DMS53 (cell line): Measurements from ENCODE around the gene PCDHGA8.
A peak's percentile ranks its signal among the peaks of the same experiment; 100 is the strongest.
"Not testable (repeated sequence)": the region's sequence is repeated elsewhere in the genome, so short reads cannot be mapped to it uniquely, and the experiment has no call there.

Source experiments
- DNase-seq: peaks from one replicate; lab custom pipeline; 2025; lab: John Stamatoyannopoulos, UW

PCDHGA8 gene

DNA sequence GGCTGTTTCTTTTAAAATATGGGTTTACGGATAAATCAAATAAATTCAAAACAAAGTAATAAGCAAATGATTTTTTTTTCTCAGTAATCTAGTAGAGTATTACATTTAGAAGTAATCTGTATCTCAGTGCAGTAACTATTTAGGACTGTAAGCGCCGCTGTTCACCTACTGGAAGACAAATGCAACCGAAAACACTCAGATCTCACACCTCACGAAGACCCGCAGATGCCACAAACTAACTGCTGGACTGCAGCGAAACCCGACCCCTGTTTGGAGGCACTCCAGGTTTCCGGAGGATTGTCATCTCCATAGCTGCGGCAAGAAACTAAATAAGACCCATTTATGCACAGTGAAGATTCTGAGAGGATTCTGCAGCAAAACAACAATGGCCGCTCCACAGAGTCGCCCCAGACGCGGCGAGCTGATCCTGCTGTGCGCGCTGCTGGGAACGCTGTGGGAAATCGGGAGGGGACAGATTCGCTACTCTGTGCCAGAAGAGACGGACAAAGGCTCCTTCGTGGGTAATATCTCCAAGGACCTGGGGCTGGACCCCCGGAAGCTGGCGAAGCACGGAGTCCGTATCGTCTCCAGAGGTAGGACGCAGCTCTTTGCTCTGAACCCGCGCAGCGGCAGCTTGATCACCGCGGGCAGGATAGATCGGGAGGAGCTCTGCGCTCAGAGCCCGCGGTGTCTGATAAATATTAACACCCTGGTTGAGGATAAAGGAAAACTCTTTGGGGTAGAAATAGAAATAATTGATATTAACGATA lies at the start of gene PCDHGA8:
Gene PCDHGA8 (plus strand): TSS at position 205 of the 770 bp plus-strand sequence. CDS start 181 bp downstream, at position 386.
- DNase-seq = peak; percentile 39

DNA sequence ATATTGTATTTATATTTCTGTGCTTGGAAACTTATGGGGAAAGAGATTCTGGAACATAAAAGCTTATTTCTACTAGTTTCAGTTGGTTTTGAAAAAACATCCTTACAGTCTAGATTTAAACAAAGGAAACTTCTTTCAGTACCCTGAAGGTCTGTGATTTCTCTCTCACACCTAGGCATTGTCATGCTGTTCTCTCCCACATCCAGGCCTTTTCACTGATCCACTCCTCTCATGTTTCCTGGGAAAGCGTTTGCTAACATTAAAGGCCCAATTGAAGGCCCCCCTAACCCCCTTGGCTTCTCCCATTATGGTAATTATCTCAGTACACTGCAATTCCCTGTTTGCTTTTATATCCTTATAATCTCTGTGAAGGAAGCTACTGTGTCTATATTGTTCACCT lies 49.7 kb upstream of the PCDHGA8 start:
- no peak for DNase-seq

DNA sequence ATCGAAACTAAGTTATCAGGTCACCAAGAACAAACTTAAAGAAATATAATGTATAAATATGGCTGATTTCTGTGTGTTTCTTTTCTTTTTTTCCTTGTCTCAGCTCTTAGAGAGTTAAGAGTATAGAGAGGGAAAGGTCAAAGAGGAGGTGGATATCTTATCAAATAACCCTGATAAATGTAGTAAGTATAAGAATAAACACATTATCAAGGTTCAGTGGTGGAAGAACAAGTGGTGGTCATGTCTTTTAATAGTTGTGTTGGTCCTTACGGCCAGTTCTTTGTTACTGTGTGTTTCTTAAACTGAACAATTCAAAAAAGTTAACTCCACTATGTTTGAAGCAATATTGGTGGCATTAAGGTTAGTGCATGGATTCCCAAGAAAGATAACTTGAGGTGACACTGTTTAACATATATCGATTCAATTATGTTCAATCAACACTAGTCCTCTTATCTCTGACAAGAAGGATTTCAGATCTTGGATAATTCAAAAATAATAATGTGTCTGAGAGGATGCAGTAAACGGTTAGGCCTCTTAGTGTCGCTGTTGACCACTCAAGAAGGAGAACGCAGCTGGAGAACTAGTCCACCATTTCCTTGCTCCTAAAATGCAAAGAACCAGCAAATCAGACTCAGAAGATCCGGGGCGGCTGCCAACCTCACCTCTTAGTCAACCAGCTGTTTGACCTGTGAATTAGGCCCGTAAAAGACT lies 49.0 kb upstream of the PCDHGA8 start, which contains the start of gene PCDHGA3:
Gene PCDHGA3 (plus strand): TSS at position 588 of the 711 bp plus-strand sequence. CDS start 205 bp downstream, outside the sequence.
- peak; percentile 70 for DNase-seq

DNA sequence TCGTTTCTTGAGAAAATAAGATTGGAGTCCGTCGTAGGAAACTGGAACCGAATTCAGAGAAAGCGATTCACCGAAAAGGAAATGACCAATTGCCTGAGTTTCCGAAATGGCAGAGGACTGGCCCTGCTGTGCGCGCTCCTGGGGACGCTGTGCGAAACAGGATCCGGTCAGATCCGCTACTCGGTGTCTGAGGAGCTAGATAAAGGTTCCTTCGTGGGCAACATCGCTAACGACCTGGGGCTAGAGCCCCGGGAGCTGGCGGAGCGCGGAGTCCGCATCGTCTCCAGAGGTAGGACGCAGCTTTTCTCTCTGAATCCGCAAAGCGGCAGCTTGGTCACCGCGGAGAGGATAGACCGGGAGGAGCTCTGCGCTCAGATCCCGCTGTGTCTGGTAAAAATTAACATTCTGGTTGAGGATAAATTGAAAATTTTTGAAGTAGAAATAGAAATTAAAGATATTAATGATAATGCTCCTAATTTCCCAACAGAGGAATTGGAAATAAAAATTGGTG lies 48.4 kb upstream of the PCDHGA8 start:
- no peak for DNase-seq

DNA sequence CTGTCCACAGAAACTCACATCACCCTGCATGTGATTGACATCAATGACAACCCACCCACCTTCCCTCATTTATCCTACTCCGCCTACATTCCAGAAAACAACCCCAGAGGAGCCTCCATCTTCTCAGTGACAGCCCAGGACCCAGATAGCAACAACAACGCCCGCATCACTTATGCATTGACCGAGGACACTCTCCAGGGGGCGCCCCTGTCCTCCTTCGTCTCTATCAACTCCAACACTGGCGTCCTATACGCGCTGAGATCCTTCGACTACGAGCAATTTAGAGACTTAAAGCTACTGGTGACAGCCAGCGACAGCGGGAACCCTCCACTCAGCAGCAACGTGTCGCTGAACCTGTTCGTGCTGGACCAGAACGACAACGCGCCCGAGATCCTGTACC lies 47.1 kb upstream of the PCDHGA8 start:
- DNase-seq = no peak

DNA sequence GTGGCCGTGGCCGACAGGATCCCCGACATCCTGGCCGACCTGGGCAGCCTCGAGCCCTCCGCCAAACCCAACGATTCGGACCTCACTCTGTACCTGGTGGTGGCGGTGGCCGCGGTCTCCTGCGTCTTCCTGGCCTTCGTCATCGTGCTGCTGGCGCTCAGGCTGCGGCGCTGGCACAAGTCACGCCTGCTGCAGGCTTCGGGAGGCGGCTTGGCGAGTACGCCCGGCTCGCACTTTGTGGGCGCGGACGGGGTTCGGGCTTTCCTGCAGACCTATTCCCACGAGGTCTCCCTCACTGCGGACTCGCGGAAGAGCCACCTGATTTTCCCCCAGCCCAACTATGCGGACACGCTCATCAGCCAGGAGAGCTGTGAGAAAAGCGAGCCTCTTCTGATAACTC lies 46.4 kb upstream of the PCDHGA8 start:
- DNase-seq = not testable (repeated sequence)

DNA sequence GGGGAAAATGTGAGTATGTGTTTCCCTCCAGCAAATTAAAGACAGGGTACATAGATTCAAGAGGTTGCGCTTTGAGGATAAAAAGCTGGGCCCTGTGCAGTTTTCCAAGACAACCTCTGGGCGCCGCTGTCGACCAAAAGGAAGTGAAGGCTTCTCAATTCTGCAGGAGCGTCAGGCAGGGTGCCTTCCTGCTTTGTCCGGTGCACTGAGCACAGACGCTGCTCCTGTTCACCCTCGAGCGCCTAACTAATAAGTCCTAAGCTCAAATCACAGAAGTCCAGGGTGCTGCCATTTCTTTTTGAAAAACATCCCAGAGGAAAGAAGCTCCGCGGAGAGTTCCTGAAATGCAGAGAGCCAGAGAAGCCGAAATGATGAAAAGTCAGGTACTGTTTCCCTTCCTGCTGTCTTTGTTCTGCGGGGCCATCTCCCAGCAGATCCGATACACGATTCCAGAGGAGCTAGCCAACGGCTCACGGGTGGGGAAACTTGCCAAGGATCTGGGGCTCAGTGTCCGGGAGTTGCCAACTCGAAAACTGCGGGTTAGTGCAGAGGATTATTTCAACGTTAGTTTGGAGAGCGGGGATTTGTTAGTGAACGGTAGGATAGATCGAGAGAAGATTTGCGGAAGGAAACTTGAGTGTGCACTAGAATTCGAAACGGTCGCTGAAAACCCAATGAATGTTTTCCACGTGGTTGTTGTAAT lies 42.4 kb upstream of the PCDHGA8 start, which contains the start of gene PCDHGB1:
Gene PCDHGB1 (plus strand): TSS at position 183 of the 703 bp plus-strand sequence. CDS start 162 bp downstream, at position 345.
- DNase-seq = peak; percentile 94

DNA sequence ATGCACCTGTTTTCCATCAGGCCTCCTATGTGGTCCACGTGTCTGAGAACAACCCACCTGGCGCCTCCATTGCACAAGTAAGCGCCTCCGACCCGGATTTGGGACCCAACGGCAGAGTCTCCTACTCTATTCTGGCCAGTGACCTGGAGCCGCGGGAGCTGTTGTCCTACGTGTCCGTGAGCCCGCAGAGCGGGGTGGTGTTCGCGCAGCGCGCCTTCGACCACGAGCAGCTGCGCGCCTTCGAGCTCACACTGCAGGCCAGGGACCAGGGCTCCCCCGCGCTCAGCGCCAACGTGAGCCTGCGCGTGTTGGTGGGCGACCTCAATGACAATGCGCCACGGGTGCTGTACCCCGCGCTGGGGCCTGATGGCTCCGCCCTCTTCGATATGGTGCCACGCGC lies 40.8 kb upstream of the PCDHGA8 start:
- DNase-seq = no peak

DNA sequence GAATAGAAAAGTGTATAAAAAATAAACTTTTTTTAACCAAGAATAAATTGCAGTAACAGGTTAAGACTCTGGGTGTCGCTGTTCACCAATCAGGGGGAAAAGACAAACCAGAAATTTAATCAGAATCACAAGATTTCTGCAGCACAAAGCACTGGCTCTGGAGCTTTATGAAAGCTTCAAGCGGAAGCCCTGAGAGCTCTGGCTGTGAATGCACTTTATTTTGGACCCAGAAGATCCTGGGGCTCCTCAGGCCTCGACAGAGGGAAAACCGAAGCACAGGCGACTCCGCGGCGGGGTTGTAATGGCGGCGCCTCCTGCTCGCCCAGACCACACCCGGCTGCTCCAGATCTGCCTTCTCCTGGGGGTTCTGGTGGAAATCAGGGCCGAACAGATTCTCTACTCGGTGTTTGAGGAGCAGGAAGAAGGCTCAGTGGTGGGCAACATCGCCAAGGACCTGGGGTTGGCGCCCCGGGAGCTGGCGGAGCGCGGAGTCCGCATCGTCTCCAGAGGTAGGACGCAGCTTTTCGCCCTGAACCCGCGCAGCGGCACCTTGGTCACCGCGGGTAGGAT lies 37.4 kb upstream of the PCDHGA8 start, which contains the start of gene PCDHGA4:
Gene PCDHGA4 (plus strand): TSS at position 122 of the 570 bp plus-strand sequence. CDS start 87 bp downstream, at position 209.
- DNase-seq = peak; percentile 45

DNA sequence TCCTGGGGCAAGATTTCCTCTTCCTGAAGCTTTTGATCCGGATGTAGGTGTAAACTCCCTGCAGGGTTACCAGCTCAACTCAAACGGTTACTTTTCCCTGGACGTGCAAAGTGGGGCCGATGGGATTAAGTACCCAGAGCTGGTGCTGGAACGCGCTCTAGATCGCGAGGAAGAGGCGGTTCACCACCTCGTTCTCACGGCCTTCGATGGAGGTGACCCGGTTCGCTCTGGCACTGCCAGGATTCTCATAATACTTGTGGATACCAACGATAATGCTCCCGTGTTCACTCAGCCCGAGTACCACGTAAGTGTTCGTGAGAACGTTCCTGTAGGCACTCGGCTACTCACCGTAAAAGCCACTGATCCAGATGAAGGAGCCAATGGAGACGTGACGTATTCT lies 36.8 kb upstream of the PCDHGA8 start:
- no peak for DNase-seq

DNA sequence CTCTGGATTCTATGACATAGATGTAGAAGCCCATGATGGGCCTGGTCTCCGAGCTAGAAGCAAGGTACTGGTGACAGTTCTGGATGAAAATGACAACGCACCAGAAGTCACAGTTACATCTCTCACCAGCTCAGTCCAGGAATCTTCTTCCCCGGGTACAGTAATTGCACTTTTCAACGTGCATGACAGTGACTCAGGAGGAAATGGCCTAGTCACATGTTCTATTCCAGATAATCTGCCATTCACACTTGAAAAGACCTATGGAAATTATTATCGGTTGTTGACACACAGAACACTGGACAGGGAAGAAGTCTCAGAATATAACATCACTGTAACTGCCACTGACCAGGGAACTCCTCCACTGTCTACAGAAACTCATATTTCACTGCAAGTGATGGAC lies 36.3 kb upstream of the PCDHGA8 start:
- no peak for DNase-seq

DNA sequence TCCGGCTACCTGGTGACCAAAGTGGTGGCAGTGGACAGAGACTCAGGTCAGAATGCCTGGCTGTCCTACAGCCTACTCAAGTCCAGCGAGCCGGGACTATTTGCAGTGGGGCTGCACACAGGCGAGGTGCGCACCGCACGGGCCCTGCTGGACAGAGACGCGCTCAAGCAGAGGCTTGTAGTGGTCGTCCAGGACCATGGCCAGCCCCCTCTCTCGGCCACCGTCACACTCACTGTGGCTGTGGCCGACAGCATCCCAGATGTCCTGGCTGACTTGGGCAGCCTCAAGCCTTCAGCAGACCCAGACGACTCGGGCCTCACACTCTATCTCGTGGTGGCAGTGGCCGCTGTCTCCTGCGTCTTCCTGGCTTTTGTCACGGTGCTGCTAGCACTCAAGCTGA lies 35.5 kb upstream of the PCDHGA8 start:
- no peak for DNase-seq

DNA sequence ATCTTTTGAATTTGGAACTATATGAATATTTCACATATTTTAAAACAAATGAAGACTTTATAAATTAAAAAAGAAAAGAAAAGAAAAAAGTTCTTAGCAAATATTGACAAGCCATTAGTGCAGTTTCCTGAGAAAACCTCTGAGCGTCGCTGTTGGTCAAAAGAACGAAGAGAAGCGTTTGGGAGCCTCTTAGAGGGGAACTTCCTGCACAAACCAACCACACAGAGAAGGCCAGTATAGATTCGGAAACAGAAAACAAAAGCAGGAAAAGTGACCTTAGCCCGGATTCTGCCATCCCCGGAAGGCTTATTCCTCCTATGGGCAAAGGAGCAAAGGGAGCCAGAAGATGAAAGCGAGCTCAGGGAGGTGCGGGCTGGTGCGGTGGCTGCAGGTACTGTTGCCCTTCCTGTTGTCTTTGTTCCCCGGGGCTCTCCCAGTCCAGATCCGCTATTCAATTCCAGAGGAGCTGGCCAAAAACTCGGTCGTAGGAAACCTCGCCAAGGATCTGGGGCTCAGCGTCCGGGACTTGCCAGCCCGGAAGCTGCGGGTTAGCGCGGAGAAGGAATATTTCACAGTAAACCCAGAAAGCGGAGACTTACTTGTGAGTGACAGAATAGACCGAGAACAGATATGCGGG lies 32.5 kb upstream of the PCDHGA8 start, which contains the start of gene PCDHGB2:
Gene PCDHGB2 (plus strand): TSS at position 205 of the 637 bp plus-strand sequence. CDS start 142 bp downstream, at position 347.
- peak; percentile 63 for DNase-seq

DNA sequence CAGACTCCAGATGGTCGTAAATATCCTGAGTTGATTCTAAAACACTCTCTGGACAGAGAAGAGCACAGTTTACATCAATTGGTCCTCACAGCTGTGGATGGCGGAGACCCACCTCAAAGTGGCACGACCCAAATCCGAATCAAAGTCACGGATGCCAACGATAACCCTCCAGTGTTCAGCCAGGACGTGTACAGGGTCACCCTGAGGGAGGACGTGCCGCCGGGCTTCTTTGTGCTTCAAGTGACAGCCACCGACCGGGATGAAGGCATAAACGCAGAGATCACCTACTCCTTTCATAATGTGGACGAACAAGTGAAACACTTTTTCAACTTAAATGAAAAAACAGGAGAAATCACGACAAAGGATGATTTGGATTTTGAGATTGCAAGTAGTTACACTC lies 31.7 kb upstream of the PCDHGA8 start:
- DNase-seq = no peak

DNA sequence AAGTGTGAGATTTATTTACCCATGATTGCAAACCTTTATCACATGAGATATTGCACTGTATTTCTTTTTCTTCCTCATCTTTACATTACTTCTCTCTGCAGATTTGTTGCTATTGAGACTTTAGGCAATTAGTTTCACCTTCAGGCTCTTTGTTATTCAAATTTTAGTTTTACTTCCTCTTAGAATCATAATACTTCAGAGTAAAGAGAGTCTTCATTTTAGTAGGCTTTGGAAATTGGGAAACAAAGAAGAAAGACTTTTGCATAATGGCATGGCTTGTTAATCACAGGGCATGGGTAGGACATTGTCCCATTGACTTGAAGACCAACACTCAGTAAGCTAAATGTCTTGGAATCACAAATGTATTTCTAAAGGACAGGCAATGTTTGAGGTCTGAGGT lies 29.7 kb upstream of the PCDHGA8 start:
- DNase-seq = no peak

DNA sequence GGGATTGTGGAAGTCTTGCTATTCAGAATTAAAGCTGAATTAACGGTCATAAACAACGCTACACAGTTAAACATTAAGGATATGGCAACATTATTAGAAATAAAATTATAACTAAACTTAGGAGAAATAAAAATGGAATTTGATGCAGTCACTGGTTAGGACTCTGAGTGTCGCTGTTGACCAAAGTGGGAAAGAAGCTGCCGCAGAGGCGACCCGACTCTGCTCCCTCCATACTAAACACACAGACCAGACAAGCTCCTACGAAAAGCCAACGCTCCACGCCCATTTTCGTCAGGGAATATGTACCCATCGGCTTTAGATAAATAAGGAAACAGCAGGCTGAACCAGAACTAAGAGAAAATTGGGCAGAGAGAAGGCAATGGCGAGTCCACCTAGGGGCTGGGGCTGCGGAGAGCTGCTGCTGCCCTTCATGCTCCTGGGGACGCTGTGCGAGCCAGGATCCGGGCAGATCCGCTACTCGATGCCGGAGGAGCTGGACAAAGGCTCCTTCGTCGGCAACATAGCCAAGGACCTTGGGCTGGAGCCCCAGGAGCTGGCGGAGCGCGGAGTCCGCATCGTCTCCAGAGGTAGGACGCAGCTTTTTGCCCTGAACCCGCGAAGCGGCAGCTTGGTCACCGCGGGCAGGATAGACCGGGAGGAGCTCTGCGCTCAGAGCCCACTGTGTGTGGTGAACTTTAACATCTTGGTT lies 28.3 kb upstream of the PCDHGA8 start, which contains the start of gene PCDHGA5:
Gene PCDHGA5 (plus strand): TSS at position 211 of the 709 bp plus-strand sequence. CDS start 169 bp downstream, at position 380.
- peak; percentile 20 for DNase-seq

DNA sequence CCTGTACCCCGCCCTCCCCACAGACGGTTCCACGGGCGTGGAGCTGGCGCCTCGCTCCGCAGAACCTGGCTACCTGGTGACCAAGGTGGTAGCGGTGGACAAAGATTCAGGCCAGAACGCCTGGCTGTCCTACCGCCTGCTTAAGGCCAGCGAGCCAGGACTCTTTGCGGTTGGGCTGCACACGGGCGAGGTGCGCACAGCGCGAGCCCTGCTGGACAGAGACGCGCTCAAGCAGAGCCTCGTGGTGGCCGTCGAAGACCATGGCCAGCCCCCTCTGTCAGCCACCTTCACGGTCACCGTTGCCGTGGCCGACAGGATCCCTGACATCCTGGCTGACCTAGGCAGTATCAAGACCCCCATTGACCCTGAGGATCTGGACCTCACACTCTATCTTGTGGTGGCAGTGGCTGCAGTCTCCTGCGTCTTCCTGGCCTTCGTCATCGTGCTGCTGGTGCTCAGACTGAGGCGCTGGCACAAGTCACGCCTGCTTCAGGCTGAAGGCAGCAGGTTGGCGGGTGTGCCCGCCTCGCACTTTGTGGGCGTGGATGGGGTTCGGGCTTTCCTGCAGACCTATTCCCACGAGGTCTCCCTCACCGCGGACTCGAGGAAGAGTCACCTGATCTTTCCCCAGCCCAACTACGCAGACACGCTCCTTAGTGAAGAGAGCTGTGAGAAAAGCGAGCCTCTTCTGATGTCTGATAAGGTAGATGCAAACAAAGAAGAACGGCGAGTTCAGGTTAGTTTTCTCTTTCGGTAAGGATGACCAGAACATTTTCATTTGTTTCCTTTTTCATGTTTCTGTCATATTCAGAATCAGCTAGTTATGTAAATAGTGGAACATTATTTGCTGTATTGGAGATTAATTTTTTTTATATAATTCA lies 26.2 kb upstream of the PCDHGA8 start:
- DNase-seq = no peak

DNA sequence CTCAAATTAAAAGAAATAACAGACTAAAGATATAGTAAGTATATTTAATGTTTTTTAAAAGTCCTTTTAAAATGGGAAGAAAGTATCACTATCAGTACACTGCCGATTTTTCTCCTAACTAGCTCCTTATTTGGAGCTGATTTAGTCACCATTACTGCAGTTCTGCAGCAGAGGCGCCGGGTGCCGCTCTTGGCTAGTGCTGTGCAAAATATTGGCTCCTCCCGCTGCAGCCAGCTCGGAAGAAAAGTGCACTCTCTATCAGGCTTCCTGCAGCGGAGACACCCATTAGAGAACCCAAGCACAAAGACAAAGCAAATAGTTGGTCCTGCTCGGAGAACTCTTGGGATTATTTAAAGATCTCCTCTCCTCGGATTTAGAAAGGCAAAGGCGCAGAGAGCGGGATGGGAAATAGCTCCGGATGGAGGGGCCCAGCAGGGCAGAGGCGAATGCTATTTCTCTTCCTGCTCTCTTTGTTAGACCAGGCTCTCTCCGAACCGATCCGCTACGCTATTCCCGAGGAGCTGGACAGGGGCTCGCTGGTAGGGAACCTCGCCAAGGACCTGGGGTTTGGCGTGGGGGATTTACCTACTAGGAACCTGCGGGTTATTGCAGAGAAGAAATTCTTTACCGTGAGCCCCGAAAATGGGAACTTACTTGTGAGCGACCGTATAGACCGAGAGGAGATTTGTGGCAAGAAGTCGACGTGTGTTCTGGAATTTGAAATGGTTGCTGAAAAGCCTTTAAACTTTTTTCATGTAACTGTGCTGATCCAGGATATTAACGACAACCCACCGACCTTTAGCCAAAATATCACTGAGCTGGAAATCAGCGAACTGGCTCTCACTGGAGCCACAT lies 22.2 kb upstream of the PCDHGA8 start, which contains the start of gene PCDHGB3:
Gene PCDHGB3 (plus strand): TSS at position 249 of the 855 bp plus-strand sequence. CDS start 153 bp downstream, at position 402.
- DNase-seq = peak; percentile 65
